G401 (cell line): ENCODE data around the gene SYNJ2. TPM values are rescaled to one million over a fixed set of nuclear protein-coding genes. Genes with fewer than 3 reads are reported as not detected.

Source experiments
- DNase-seq: peaks from one replicate; pipeline ENCODE4 v3.0.0-alpha.2; 2015; ENCODE audit warnings: low spot score
- in situ Hi-C: cut with HindIII; loops from 2 replicates; pipeline ENCODE4 v1.10.0; 2016; ENCODE audit warnings: low sequenced_read_pairs, mixed read lengths
- total RNA-seq: library from RNA; depleted of rRNA; stranded (reverse); fragments of >200 nt; shearing (Covaris generic); gene quantifications from 2 replicates; pipeline ENCODE4 v1.2.3, GENCODE V29; 2014

SYNJ2 gene
- total RNA-seq, 1 experiment from 2014 or later = 12.2 TPM

- in situ Hi-C loops = no loop called here
- DNase-seq = no peak
Observed at GRCh38 chr6:157977176-157977804, 4.4 kb upstream of the SYNJ2 start.

GRCh38 chr6:157978021-157978783 lies 3.5 kb upstream of the SYNJ2 start:
- DNase-seq = no peak
- in situ Hi-C loops = no loop called here

- in situ Hi-C loops = no loop called here
- DNase-seq = no peak
Observed at GRCh38 chr6:157980288-157981131, 1.2 kb upstream of the SYNJ2 start.

- in situ Hi-C loops = no loop called here
Observed at GRCh38 chr6:157981132-157981394, 600 bp upstream of the SYNJ2 start.

GRCh38 chr6:157982102-157982562 lies 469 bp downstream of the SYNJ2 start:
- in situ Hi-C loops = no loop called here
- DNase-seq = no peak

More at GRCh38 chr6:157981132-157981394, 600 bp upstream of the SYNJ2 start:
- DNase-seq = no peak

GRCh38 chr6:157982563-157983405 lies 1.1 kb downstream of the SYNJ2 start:
- in situ Hi-C loops = no loop called here
- DNase-seq = no peak

- in situ Hi-C loops = no loop called here
Observed at GRCh38 chr6:157983406-157984119, 1.9 kb downstream of the SYNJ2 start.

GRCh38 chr6:157984128-157984527 lies 2.5 kb downstream of the SYNJ2 start:
- no peak for DNase-seq
- in situ Hi-C loops = no loop called here

More at GRCh38 chr6:157983406-157984119, 1.9 kb downstream of the SYNJ2 start:
- no peak for DNase-seq

- DNase-seq = no peak
- in situ Hi-C loops = no loop called here
Observed at GRCh38 chr6:157984686-157985225, 3.1 kb downstream of the SYNJ2 start.

GRCh38 chr6:157985378-157986155 lies 3.9 kb downstream of the SYNJ2 start:
- in situ Hi-C loops = no loop called here
- DNase-seq = no peak

GRCh38 chr6:157987788-157988699 lies 6.4 kb downstream of the SYNJ2 start:
- in situ Hi-C loops = no loop called here
- no peak for DNase-seq

- no peak for DNase-seq
Observed at GRCh38 chr6:157988700-157989063, 7.0 kb downstream of the SYNJ2 start.

GRCh38 chr6:157989541-157990289 lies 8.1 kb downstream of the SYNJ2 start:
- peak; percentile 95 for DNase-seq
- in situ Hi-C loops = no loop called here

More at GRCh38 chr6:157988700-157989063, 7.0 kb downstream of the SYNJ2 start:
- in situ Hi-C loops = no loop called here

GRCh38 chr6:157990321-157991066 lies 8.8 kb downstream of the SYNJ2 start:
- no peak for DNase-seq
- in situ Hi-C loops = no loop called here

GRCh38 chr6:157991067-157991432 lies 9.4 kb downstream of the SYNJ2 start:
- no peak for DNase-seq
- in situ Hi-C loops = no loop called here
